H1 (cell line): Measurements from ENCODE around the gene MSI2. TPM values are rescaled to one million over a fixed set of nuclear protein-coding genes. Genes with fewer than 3 reads are reported as not detected.

Source experiments
- HDAC6 ChIP-seq: IDR thresholded peaks from one replicate; pipeline ENCODE4 v1.7.1; 2012; ENCODE audit warnings: low read depth, mild to moderate bottlenecking, inconsistent platforms, low read length, moderate library complexity
- PHF8 ChIP-seq: fragments of 200-600 bp; sonication (generic); conservative IDR thresholded peaks from 2 replicates; pipeline ENCODE4 v1.7.1; 2012; ENCODE audit warnings: low read depth, mild to moderate bottlenecking, inconsistent platforms, low read length, moderate library complexity
- TBP ChIP-seq: IDR thresholded peaks from 2 replicates; pipeline ENCODE4 v1.6.1; 2011; ENCODE audit warnings: low read depth, low read length, improper control_type of control experiment
- polyA plus RNA-seq, 7 experiments: library from polyadenylated mRNA; depleted of rRNA in 3 of 7; stranded (reverse) in 5 of 7; unstranded in 2 of 7; fragments of >200 nt in 5 of 7; fragments of 200-250 nt in 2 of 7; gene quantifications; 1 replicate in 5 of 7; 2 replicates in 1 of 7; 4 replicates in 1 of 7; pipeline versions ENCODE4 v1.2.1 to v1.2.3, GENCODE V29; 2011 to 2013; ENCODE audit warnings: missing spikeins in 2 of 7, mixed read lengths in 2 of 7
- total RNA-seq: library from RNA; stranded (reverse); fragmentation: NEBNext Ultra II Directional; extraction: Animal tissue kit (Norgen Biotek cat#: 25700); gene quantifications from 2 replicates; pipeline ENCODE4 v1.2.1, GENCODE V29; 2021
- TF ChIP-seq, protein P1 (sequence below): IDR thresholded peaks from 2 replicates; pipeline ENCODE4 v1.6.1; 2011; ENCODE audit warnings: low read depth, mild to moderate bottlenecking, low read length; ENCODE audit not compliant: insufficient read depth

The MSI2 gene
- total and polyA plus RNA-seq, 2 of the 8 experiments (the other 6 are each of a cell fraction or from before 2014, with no cell fraction given): 36.7 to 80.6 TPM

DNA sequence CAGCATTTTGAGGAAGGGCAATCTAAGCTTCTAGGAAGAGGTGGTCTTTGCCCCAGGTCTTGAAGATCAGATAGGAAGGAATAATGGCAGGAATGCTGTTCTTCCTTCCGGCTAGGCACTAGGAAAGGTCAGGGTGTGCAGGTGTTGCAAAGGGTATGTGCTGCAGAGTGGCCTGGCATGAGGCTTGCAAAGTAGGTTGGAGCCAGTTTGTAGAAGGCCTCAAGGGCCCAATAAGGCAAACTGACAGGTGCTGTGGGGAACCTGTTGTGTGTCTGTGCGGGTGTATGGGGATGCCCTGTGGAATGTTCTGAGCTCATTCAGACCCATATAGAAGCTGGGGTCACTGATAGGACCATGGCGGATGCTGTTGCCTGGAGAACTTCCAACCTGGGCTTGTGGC is 12.7 kb downstream of the MSI2 start (continued):
- TF ChIP-seq TBP: no peak
- TF ChIP-seq, protein P1, sequence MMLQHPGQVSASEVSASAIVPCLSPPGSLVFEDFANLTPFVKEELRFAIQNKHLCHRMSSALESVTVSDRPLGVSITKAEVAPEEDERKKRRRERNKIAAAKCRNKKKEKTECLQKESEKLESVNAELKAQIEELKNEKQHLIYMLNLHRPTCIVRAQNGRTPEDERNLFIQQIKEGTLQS: no peak
- TF ChIP-seq HDAC6: no peak
- no peak for TF ChIP-seq PHF8
